ENCODE measurements around the gene CALN1.

DNA sequence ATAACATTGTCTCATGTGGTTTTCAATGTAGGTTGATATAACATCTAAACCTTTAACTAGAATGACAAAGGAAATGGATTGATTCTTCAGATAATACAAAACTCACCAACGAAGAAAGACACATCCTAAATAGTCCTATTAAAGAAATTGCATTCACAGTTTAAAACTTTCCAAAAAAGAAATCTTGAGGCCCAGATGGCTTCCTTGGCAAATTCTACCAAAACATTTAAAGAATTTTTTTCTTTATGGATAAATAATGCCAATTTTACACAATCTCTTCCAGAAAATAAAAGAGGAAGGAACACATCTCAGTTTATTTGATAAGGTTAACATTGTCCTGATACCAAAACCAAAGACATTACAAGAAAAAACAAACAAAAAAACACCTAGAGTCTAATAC, 349.5 kb downstream of the CALN1 start:
- TF ChIP-seq, protein P1, sequence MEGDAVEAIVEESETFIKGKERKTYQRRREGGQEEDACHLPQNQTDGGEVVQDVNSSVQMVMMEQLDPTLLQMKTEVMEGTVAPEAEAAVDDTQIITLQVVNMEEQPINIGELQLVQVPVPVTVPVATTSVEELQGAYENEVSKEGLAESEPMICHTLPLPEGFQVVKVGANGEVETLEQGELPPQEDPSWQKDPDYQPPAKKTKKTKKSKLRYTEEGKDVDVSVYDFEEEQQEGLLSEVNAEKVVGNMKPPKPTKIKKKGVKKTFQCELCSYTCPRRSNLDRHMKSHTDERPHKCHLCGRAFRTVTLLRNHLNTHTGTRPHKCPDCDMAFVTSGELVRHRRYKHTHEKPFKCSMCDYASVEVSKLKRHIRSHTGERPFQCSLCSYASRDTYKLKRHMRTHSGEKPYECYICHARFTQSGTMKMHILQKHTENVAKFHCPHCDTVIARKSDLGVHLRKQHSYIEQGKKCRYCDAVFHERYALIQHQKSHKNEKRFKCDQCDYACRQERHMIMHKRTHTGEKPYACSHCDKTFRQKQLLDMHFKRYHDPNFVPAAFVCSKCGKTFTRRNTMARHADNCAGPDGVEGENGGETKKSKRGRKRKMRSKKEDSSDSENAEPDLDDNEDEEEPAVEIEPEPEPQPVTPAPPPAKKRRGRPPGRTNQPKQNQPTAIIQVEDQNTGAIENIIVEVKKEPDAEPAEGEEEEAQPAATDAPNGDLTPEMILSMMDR (IDR thresholded peaks at IDR 0.05), result no peak
- no peak for TF ChIP-seq POLR2A (IDR thresholded peaks at IDR 0.05)

Data from heart left ventricle (tissue), 13 donors.